Breast epithelium (tissue), 4 donors: Measurements from ENCODE around the gene PSMB1. TPM values are rescaled to one million over a fixed set of nuclear protein-coding genes. Genes with fewer than 3 reads are reported as not detected.
A peak's percentile ranks its signal among the peaks of the same experiment; 100 is the strongest.

ENCODE experiments used
- DNase-seq, 2 donors: peaks; one replicate each; pipeline ENCODE4 v3.0.0-alpha.2; 2019; ENCODE audit warnings: low spot score in 2 of 2
- H3K27ac ChIP-seq, 2 donors: fragments of 200-600 bp; sonication (generic) in 1 of 2; one replicate each; pipeline ENCODE4 v1.5.1; 2016 to 2019; ENCODE audit warnings: mild to moderate bottlenecking in 1 of 2
- H3K27me3 ChIP-seq, 2 donors: fragments of 200-600 bp; sonication (generic) in 1 of 2; one replicate each; pipeline versions ENCODE4 v1.5.1 to v1.6.0; 2017 to 2019; ENCODE audit warnings: control low read depth in 1 of 2, mild to moderate bottlenecking in 1 of 2
- H3K36me3 ChIP-seq: fragments of 200-600 bp; one replicate; pipeline ENCODE4 v1.5.1; 2019
- H3K4me1 ChIP-seq, 2 donors: fragments of 200-600 bp; sonication (generic); one replicate each; pipeline ENCODE4 v1.5.1; 2016 to 2019; ENCODE audit warnings: control low read depth in 1 of 2
- H3K4me3 ChIP-seq, 3 donors: fragments of 200-600 bp; sonication (generic); 1 replicate in 2 of 3; 2 replicates in 1 of 3; pipeline ENCODE4 v1.5.1; 2016 to 2019; ENCODE audit warnings: mild to moderate bottlenecking in 3 of 3, moderate library complexity in 2 of 3
- H3K9me3 ChIP-seq, 2 donors: fragments of 200-600 bp; sonication (generic) in 1 of 2; one replicate each; pipeline ENCODE4 v1.5.1; 2016 to 2019; ENCODE audit warnings: control low read depth in 1 of 2
- CTCF ChIP-seq, 3 donors: fragments of 450-650 bp; IDR thresholded peaks; one replicate each; pipeline ENCODE4 v1.5.1; 2016 to 2017; ENCODE audit warnings: antibody characterized with exemption in 3 of 3, mild to moderate bottlenecking in 3 of 3, moderate library complexity in 3 of 3
- POLR2A ChIP-seq: fragments of 450-650 bp; IDR thresholded peaks from one replicate; pipeline ENCODE4 v1.6.1; 2016; ENCODE audit warnings: antibody characterized with exemption, mild to moderate bottlenecking, moderate library complexity
- POLR2AphosphoS5 ChIP-seq, 3 donors: sonication (generic); formaldehyde crosslinking; IDR thresholded peaks; one replicate each; pipeline ENCODE4 v1.6.1; 2017; ENCODE audit warnings: antibody characterized with exemption in 3 of 3
- intact Hi-C: fragments of 100-400 bp; cut with DNase I; formaldehyde crosslinking; loops from one replicate; pipeline ENCODE4 v1.15.1; 2023; ENCODE audit warnings: low total_unique reads
- total RNA-seq, 3 donors: library from RNA; depleted of rRNA; stranded (reverse); fragments of >200 nt; gene quantifications; one replicate each; pipeline ENCODE4 v1.1.0, GENCODE V29; 2016

PSMB1 gene
- total RNA-seq, 3 donors from 2014 or later, result 190 to 281 (median 214) TPM

DNA sequence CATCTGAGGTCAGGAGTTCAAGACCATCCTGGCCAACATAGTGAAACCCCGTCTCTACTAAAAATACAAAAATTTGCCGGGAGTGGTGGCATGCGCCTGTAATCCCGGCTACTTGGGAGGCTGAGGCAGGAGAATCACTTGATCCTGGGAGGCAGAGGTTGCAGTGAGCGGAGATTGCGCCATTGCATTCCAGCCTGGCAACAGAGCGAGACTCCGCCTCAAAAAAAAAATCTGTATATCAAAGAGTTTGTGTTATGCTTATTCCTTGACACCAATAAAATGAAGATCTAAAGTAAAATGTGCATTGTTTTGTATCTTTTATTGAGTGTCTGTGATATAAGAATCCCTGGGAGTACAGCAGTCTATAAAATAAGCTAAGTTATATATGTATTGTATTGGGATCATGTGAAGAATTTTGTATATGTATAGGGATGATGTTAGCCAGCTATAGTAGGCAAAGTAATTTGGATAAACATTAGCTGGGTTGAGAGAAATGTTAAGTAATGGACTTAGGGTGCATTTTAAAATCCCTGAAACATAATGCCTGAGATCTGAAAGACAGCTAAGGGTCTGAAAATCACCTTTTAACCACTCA is 11.9 kb upstream of the PSMB1 start:
- DNase-seq, result no peak
- Histone ChIP-seq H3K27me3 (no peaks in the 10 kb centered on the region), H3K4me3 (no peak overlapping the region), H3K9me3 (no peaks in the 10 kb centered on the region), H3K4me1 (no peaks in the 10 kb centered on the region), H3K36me3 (no peaks in the 10 kb centered on the region), H3K27ac (no peak overlapping the region)
- no peak for TF ChIP-seq POLR2AphosphoS5 (IDR thresholded peaks at IDR 0.05)
- TF ChIP-seq POLR2A, result no peak
- no peak for TF ChIP-seq CTCF (IDR thresholded peaks at IDR 0.05)
- intact Hi-C loops, result no loop called here

GRCh38 chr6:170561555-170561954 is 8.4 kb upstream of the PSMB1 start:
- Histone ChIP-seq H3K4me3 (no peak overlapping the region), H3K4me1 (no peaks in the 10 kb centered on the region), H3K27me3 (no peaks in the 10 kb centered on the region), H3K36me3 (no peaks in the 10 kb centered on the region), H3K9me3 (no peaks in the 10 kb centered on the region), H3K27ac (no peak overlapping the region)
- intact Hi-C loops, result no loop called here
- no peak for DNase-seq
- no peak for TF ChIP-seq POLR2AphosphoS5 (IDR thresholded peaks at IDR 0.05)
- no peak for TF ChIP-seq POLR2A
- no peak for TF ChIP-seq CTCF (IDR thresholded peaks at IDR 0.05)

DNA sequence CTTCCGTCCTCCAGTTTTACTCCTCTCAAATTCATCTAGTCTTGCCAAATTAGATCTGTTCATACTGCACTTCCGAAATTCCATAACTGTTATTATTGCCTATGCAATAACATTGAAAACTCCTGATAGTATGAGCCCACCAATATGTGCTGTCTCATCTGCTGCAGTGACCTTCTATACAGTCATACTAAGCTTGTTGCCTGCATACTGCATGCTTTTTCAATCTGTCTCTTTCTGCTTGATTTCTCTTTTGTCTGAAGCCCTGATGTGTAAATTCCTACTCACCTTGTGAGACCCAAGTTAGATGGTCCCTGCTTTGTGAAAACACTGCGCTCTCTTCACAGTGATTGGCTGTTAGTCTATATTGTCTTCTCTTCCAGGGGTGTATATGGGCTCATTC is 2.2 kb upstream of the PSMB1 start:
- Histone ChIP-seq H3K36me3 (no peaks in the 10 kb centered on the region), H3K27me3 (no peaks in the 10 kb centered on the region), H3K27ac (no peak overlapping the region), H3K4me3 (peak overlapping the region; percentile 79 to 98 (median 95)), H3K9me3 (no peaks in the 10 kb centered on the region), H3K4me1 (peaks cover 7 to 25% of the 10 kb centered on the region in 2 donors)
- DNase-seq, result no peak
- intact Hi-C loops, result no loop called here
- no peak for TF ChIP-seq CTCF (IDR thresholded peaks at IDR 0.05)
- no peak for TF ChIP-seq POLR2A
- TF ChIP-seq POLR2AphosphoS5 (IDR thresholded peaks at IDR 0.05), result no peak

DNA sequence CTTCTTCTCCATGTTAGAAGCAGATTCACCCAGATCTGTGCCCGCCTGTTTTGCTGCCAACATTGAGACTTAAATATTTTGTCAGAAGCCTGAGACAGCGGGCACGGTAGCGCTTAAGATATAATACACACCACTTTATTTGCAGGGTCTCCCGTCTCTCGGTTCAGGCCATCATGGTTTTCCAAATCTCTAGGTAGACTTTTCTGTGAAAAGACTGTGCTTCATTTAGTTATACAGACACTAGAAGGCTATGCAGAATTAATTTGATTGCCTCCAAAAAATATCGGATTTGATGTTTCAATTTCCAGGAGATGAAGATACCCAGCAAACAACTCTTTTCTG is 1.7 kb upstream of the PSMB1 start:
- no peak for DNase-seq
- Histone ChIP-seq H3K4me3 (peak overlapping the region; percentile 79 to 98 (median 95)), H3K4me1 (peaks cover 7 to 27% of the 10 kb centered on the region in 2 donors), H3K27ac (peak overlapping the region; percentile 93 to 98), H3K9me3 (no peaks in the 10 kb centered on the region), H3K36me3 (no peaks in the 10 kb centered on the region), H3K27me3 (no peaks in the 10 kb centered on the region)
- TF ChIP-seq POLR2A (no peak), CTCF (IDR thresholded peaks at IDR 0.05) (no peak)
- intact Hi-C loops, result no loop called here

DNA sequence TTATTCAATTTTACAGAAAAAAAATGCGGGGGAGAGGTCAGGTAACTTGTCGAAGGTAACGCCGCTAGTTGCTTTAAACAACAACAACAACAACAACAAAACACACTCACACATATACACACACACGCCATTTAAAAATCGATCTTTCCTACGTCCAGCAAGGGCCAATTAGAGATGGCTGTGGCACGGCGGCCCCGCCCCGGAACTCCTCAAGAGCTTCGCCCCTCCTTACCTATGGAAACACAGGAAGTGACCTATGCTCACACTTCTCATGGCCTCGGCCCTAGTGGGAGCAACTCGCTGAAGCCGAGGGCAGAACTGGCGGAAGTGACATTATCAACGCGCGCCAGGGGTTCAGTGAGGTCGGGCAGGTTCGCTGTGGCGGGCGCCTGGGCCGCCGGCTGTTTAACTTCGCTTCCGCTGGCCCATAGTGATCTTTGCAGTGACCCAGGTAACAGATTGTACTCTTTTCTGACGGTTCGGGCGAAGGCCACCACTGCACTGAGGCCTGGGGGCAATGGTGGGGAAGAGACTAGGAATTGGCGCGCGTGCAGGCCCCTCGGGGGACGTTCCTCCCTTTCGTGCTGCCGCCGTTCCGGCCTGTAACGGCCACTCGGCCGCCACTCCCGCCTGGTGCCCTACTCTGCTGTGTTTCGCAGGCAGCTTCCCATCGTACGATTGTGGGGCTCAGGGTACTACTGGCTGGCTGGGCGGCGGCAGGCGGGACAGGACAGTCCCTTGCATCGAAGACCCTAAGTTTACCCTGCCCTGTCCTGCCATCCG is 1.1 kb upstream of the PSMB1 start, which contains the start of gene TBP:
TSS of gene TBP (plus strand) at position 357 of the 783 bp plus-strand sequence. CDS start 2,661 bp downstream, outside the sequence.
- Histone ChIP-seq H3K27me3 (no peaks in the 10 kb centered on the region), H3K36me3 (no peaks in the 10 kb centered on the region), H3K4me1 (peaks cover 7 to 29% of the 10 kb centered on the region in 2 donors), H3K27ac (peak within 1 kb of the TSS; percentile 93 to 98), H3K9me3 (no peaks in the 10 kb centered on the region), H3K4me3 (peak within 1 kb of the TSS; percentile 79 to 98 (median 95))
- TF ChIP-seq CTCF (IDR thresholded peaks at IDR 0.05), result peak in 1 of 3 donors; percentile 22
- TF ChIP-seq POLR2A, result peak; percentile 27
- TF ChIP-seq POLR2AphosphoS5 (IDR thresholded peaks at IDR 0.05), result peak; percentile 82 to 90 (median 88)
- DNase-seq, result peak; percentile 97 to 98
- intact Hi-C loops, result no loop called here
